Measurements from ENCODE around the gene HSP90AA1.

DNA sequence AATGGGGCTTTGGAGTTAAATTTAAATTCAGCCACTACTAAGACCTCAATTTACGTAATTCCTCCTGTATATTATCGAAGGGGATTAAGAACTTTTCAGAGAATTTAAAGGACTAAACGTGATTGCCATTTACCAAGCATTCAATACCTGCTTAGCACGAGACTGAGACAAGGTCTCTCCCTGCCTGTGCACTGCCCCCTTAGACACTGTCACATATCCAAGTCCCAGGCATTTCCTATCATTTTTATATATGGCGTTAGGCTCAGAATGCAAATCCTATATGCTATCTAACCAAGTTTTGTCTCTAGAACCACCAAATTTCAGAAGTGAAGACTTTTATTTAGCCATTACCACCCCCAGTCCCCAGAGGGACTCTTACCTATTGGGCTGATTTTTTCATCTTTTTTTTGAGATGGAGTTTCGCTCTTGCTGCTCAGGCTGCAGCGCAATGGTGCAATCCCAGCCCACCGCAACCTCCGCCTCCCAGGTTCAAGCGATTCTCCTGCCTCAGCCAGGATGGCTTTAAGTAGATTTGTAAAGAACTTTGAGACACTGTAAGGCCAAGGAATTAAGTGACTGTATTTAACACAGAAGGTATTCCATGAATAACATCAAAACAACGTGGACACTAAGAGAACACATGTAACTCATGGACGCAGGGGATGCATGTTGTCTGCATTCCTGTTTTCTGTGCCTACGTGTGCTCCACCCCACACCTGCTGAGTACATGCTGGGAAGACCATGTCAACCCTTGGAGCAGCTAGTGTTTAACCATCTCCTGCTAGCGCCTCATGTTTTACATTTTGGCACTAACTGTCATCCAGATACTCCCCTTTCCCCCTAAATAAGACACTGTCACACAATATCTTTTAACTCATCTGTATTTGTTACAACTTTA is 6.4 kb downstream of the HSP90AA1 start:
- no peak for TF ChIP-seq EZH2phosphoT487 (IDR thresholded peaks at IDR 0.05; ENCODE audit: borderline replicate concordance, low read length)
- TF ChIP-seq, protein P1, sequence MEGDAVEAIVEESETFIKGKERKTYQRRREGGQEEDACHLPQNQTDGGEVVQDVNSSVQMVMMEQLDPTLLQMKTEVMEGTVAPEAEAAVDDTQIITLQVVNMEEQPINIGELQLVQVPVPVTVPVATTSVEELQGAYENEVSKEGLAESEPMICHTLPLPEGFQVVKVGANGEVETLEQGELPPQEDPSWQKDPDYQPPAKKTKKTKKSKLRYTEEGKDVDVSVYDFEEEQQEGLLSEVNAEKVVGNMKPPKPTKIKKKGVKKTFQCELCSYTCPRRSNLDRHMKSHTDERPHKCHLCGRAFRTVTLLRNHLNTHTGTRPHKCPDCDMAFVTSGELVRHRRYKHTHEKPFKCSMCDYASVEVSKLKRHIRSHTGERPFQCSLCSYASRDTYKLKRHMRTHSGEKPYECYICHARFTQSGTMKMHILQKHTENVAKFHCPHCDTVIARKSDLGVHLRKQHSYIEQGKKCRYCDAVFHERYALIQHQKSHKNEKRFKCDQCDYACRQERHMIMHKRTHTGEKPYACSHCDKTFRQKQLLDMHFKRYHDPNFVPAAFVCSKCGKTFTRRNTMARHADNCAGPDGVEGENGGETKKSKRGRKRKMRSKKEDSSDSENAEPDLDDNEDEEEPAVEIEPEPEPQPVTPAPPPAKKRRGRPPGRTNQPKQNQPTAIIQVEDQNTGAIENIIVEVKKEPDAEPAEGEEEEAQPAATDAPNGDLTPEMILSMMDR (conservative IDR thresholded peaks at IDR 0.05; ENCODE audit: low read depth, low read length) = no peak
